NB4 (cell line): ENCODE results near the gene SLC34A2.

Experiments
- DNase-seq: peaks from one replicate; pipeline ENCODE4 v3.0.0; 2010; ENCODE audit warnings: low read depth
- H3K4me3 ChIP-seq: one replicate; pipeline ENCODE4 v1.5.1; 2011; ENCODE audit warnings: mild to moderate bottlenecking, low read depth, low read length, moderate library complexity
- MYC ChIP-seq: IDR thresholded peaks from 2 replicates; pipeline ENCODE4 v1.6.1; 2011; ENCODE audit warnings: low read depth, low read length
- POLR2A ChIP-seq: IDR thresholded peaks from 2 replicates; pipeline ENCODE4 v1.6.1; 2011; ENCODE audit warnings: mild to moderate bottlenecking; ENCODE audit not compliant: insufficient read length; ENCODE audit errors: extremely low read depth
- TF ChIP-seq, protein P1 (sequence below): IDR thresholded peaks from 2 replicates; pipeline ENCODE4 v1.6.1; 2011; ENCODE audit warnings: low read depth, low read length
- TF ChIP-seq, protein P2 (sequence below): IDR thresholded peaks from one replicate; pipeline ENCODE4 v1.5.1; 2012; ENCODE audit warnings: low read depth, low read length

Gene SLC34A2

GRCh38 chr4:25621027-25621930 lies 34.4 kb upstream of the SLC34A2 start:
- no peak for DNase-seq
- no peak for TF ChIP-seq MYC
- TF ChIP-seq, protein P1, sequence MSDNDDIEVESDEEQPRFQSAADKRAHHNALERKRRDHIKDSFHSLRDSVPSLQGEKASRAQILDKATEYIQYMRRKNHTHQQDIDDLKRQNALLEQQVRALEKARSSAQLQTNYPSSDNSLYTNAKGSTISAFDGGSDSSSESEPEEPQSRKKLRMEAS: no peak
- TF ChIP-seq, protein P2, sequence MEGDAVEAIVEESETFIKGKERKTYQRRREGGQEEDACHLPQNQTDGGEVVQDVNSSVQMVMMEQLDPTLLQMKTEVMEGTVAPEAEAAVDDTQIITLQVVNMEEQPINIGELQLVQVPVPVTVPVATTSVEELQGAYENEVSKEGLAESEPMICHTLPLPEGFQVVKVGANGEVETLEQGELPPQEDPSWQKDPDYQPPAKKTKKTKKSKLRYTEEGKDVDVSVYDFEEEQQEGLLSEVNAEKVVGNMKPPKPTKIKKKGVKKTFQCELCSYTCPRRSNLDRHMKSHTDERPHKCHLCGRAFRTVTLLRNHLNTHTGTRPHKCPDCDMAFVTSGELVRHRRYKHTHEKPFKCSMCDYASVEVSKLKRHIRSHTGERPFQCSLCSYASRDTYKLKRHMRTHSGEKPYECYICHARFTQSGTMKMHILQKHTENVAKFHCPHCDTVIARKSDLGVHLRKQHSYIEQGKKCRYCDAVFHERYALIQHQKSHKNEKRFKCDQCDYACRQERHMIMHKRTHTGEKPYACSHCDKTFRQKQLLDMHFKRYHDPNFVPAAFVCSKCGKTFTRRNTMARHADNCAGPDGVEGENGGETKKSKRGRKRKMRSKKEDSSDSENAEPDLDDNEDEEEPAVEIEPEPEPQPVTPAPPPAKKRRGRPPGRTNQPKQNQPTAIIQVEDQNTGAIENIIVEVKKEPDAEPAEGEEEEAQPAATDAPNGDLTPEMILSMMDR: no peak
- TF ChIP-seq POLR2A: no peak
- no peak overlapping the region for H3K4me3 ChIP-seq

DNA sequence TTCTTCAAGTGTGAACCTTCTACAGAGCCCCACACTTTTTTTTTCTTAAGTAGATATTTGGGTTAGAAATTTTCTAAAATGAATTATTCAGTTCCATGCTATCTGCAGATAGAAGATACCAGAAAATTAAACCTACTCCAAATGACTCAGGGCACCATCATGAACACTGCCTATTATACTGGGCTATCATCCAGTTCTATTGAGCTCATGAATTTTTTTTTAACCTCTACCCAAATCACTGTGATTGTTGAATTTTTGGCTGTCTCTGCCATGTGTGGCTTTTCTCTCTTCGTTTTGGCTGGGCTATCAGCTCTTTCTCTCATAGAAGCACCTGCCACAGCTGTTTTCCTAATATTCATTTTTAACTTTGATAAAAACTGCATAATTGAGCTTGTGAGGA lies 31.0 kb upstream of the SLC34A2 start:
- TF ChIP-seq, protein P2: no peak
- TF ChIP-seq POLR2A: no peak
- no peak for TF ChIP-seq MYC
- TF ChIP-seq, protein P1: no peak
- no peak overlapping the region for H3K4me3 ChIP-seq
- DNase-seq: no peak

DNA sequence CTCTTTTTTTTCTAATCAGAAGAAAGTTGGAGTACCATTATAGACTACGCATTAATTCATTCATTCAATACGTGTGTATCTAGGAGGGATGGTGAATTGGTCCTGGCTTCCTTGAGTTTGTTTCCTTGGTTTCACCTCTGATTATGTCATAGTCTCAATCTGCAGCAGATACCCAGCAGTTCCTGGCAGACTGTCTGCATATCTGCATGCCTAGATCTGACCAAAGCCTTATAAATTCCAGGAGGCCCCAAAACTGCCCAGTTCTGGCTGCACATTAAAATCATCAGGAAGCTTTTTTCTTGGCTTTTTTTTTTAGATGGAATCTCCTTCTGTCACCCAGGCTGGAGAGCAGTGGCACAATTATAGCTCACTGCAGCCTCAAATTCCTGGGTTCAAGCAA lies 27.2 kb upstream of the SLC34A2 start:
- no peak overlapping the region for H3K4me3 ChIP-seq
- TF ChIP-seq, protein P1: no peak
- TF ChIP-seq MYC (no peak), POLR2A (no peak)
- TF ChIP-seq, protein P2: no peak
- no peak for DNase-seq

- TF ChIP-seq, protein P2: no peak
- TF ChIP-seq, protein P1: no peak
- TF ChIP-seq MYC: no peak
- TF ChIP-seq POLR2A: no peak
- H3K4me3 ChIP-seq: no peak overlapping the region
- DNase-seq: no peak
Measured at GRCh38 chr4:25632135-25632534, 23.5 kb upstream of the SLC34A2 start.

DNA sequence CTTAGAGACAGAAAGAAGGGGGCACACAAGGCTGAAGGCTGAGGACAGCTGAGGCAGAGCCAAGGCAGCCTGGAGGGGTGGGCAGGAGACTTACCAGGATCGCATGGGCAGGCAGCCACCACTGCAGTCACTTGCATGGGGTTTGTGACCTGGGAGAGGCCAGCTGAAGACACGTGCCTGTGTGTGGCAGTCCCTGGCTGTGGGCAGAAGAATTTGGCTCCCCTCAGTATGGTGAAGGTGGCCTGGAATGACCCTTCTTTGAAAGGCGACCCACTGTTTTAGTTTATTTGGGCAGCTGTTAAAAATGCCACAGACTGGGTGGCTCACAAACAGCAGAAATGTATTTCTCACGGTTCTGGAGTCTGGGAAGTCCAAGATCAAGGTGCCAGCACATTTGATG lies 22.1 kb upstream of the SLC34A2 start:
- no peak for DNase-seq
- H3K4me3 ChIP-seq: no peak overlapping the region
- TF ChIP-seq POLR2A: no peak
- TF ChIP-seq, protein P2: no peak
- TF ChIP-seq, protein P1: no peak
- no peak for TF ChIP-seq MYC
